Endothelial cell of umbilical vein (primary cell): ENCODE results near the gene HHIP. TPM values are rescaled to one million over a fixed set of nuclear protein-coding genes. Genes with fewer than 3 reads are reported as not detected.

Experiments used
- BruUV-seq: library from RNA; stranded (reverse); fragments of 400-500 nt; replicated peaks from 2 replicates; lab custom pipeline; 2021; lab: Mats Ljungman, UMichigan
- CTCF ChIA-PET: fragments of 300-600, 350-600 bp; sonication (Branson Sonifier 250); formaldehyde crosslinking; loops from one replicate; lab custom pipeline; 2021; ENCODE audit warnings: antibody characterized with exemption, inconsistent platforms; lab: Charles Lee
- POLR2A ChIA-PET: fragments of 300-600, 350-600 bp; sonication (Branson Sonifier 250); formaldehyde crosslinking; loops from one replicate; lab custom pipeline; 2021; ENCODE audit warnings: antibody characterized with exemption, inconsistent platforms; lab: Charles Lee
- DNase-seq: peaks from one replicate; pipeline ENCODE4 v3.0.0-alpha.2; 2011; ENCODE audit warnings: low read depth, low spot score
- FAIRE-seq: peaks from 2 replicates; lab custom pipeline; 2011; peaks lifted over from hg19 to GRCh38; lab: Jason Lieb, UNC
- H2AFZ ChIP-seq: 2 replicates; pipeline ENCODE4 v1.6.0; 2012; ENCODE audit warnings: low read depth, low read length, control low read depth, inconsistent platforms
- H3K27ac ChIP-seq: 2 replicates; pipeline ENCODE4 v1.5.1; 2011; ENCODE audit warnings: low read depth, mild to moderate bottlenecking, control low read depth, low read length, moderate library complexity; ENCODE audit not compliant: insufficient read depth
- H3K27me3 ChIP-seq, 2 experiments: 2 replicates each; pipeline versions ENCODE4 v1.6.0 to v1.6.1; 2011; ENCODE audit warnings: low read length in 2 of 2, mixed read lengths in 1 of 2; ENCODE audit not compliant: control insufficient read depth in 2 of 2, insufficient read depth in 2 of 2
- H3K36me3 ChIP-seq, 2 experiments: 2 replicates in 1 of 2; 3 replicates in 1 of 2; pipeline ENCODE4 v1.5.1; 2011; ENCODE audit warnings: low read length in 2 of 2, mild to moderate bottlenecking in 1 of 2, moderate library complexity in 1 of 2; ENCODE audit not compliant: control insufficient read depth in 2 of 2, insufficient read depth in 2 of 2; ENCODE audit errors: extremely low read depth in 1 of 2
- H3K4me1 ChIP-seq: 3 replicates; pipeline ENCODE4 v1.5.1; 2011; ENCODE audit warnings: mild to moderate bottlenecking, low read length; ENCODE audit not compliant: control insufficient read depth, insufficient read depth; ENCODE audit errors: extremely low read depth
- H3K4me2 ChIP-seq: 2 replicates; pipeline ENCODE4 v1.6.1; 2011; ENCODE audit warnings: low read length, control low read depth, mixed read lengths; ENCODE audit not compliant: insufficient read depth
- H3K4me3 ChIP-seq, 3 experiments: fragments of 200-600 bp in 1 of 3; sonication (generic), shearing (Covaris generic) in 1 of 3; replicated peaks in 1 of 3; 2 replicates each; pipeline ENCODE4 v1.5.1; 2011 to 2016; ENCODE audit warnings: control low read depth in 3 of 3, low read length in 3 of 3, mild to moderate bottlenecking in 2 of 3, inconsistent platforms in 1 of 3, low read depth in 1 of 3, moderate library complexity in 1 of 3; ENCODE audit not compliant: insufficient read depth in 1 of 3
- H3K79me2 ChIP-seq: 2 replicates; pipeline ENCODE4 v1.6.0; 2012; ENCODE audit warnings: low read length, inconsistent platforms; ENCODE audit not compliant: control insufficient read depth, insufficient read depth
- H3K9ac ChIP-seq: replicated peaks from 2 replicates; pipeline ENCODE3; 2011; ENCODE audit warnings: low read length, control low read depth; ENCODE audit not compliant: insufficient read depth; ENCODE audit errors: extremely low read depth
- H3K9me1 ChIP-seq: replicated peaks from 3 replicates; pipeline ENCODE4 v1.6.0; 2011; ENCODE audit warnings: mild to moderate bottlenecking, low read length; ENCODE audit not compliant: control insufficient read depth, insufficient read depth; ENCODE audit errors: extremely low read depth
- H3K9me3 ChIP-seq: replicated peaks from 2 replicates; pipeline ENCODE4 v1.5.1; 2012; ENCODE audit warnings: low read length, inconsistent platforms; ENCODE audit not compliant: control insufficient read depth, insufficient read depth
- H4K20me1 ChIP-seq: replicated peaks from 2 replicates; pipeline ENCODE3; 2011; ENCODE audit warnings: mild to moderate bottlenecking, low read length; ENCODE audit not compliant: control insufficient read depth, insufficient read depth; ENCODE audit errors: extremely low read depth
- EZH2 ChIP-seq: IDR thresholded peaks from 2 replicates; pipeline ENCODE4 v1.6.1; 2012; ENCODE audit warnings: borderline replicate concordance, low read depth, mild to moderate bottlenecking, moderate library complexity, low read length, inconsistent platforms; ENCODE audit not compliant: severe bottlenecking
- FOS ChIP-seq: IDR thresholded peaks from 2 replicates; pipeline ENCODE4 v1.6.1; 2011; ENCODE audit warnings: mild to moderate bottlenecking, low read length, moderate library complexity, borderline replicate concordance; ENCODE audit not compliant: insufficient read depth
- GATA2 ChIP-seq: IDR thresholded peaks from 2 replicates; pipeline ENCODE4 v1.7.0; 2011; ENCODE audit warnings: low read depth, mild to moderate bottlenecking, moderate library complexity, mixed read lengths, low read length; ENCODE audit not compliant: insufficient read length, insufficient read depth
- JUN ChIP-seq: IDR thresholded peaks from 2 replicates; pipeline ENCODE4 v1.6.1; 2011; ENCODE audit warnings: borderline replicate concordance, low read depth; ENCODE audit not compliant: insufficient read length, insufficient read depth
- MYC ChIP-seq: IDR thresholded peaks from one replicate; pipeline ENCODE4 v1.6.1; 2011; ENCODE audit warnings: mild to moderate bottlenecking, low read depth, low read length
- POLR2A ChIP-seq: IDR thresholded peaks from 2 replicates; pipeline ENCODE4 v1.6.1; 2012; ENCODE audit warnings: low read depth, mild to moderate bottlenecking, control low read depth, low read length
- POLR2AphosphoS5 ChIP-seq: IDR thresholded peaks from 2 replicates; pipeline ENCODE4 v1.6.1; 2012; ENCODE audit warnings: low read depth, mild to moderate bottlenecking, control low read depth, low read length, moderate library complexity; ENCODE audit not compliant: insufficient read depth
- dilution Hi-C: fragments of 300-500 bp; cut with MboI; formaldehyde crosslinking; loops from one replicate; pipeline ENCODE4 v1.15.0; 2019; ENCODE audit warnings: low sequenced_read_pairs; ENCODE audit not compliant: extremely low pct_ligation_motif_present
- intact Hi-C: fragments of 100-400 bp; cut with micrococcal nuclease; formaldehyde crosslinking; loops from one replicate; pipeline ENCODE4 v1.10.0; 2022
- polyA plus RNA-seq, 4 experiments: library from polyadenylated mRNA; depleted of rRNA in 3 of 4; stranded (reverse) in 3 of 4; unstranded in 1 of 4; fragments of >200 nt; gene quantifications; 2 replicates each; pipeline versions ENCODE4 v1.2.1 to v1.2.3, GENCODE V29; 2011 to 2012; ENCODE audit warnings: missing spikeins in 1 of 4
- total RNA-seq: library from RNA; stranded (reverse); gene quantifications from 2 replicates; pipeline ENCODE4 v1.2.3, GENCODE V29; 2021
- TF ChIP-seq, protein P1 (sequence below): IDR thresholded peaks from 2 replicates; pipeline ENCODE4 v1.6.1; 2011; ENCODE audit not compliant: insufficient read depth, insufficient read length
- TF ChIP-seq, protein P2 (sequence below), 2 donors: IDR thresholded peaks; 1 replicate in 1 of 2; 2 replicates in 1 of 2; pipeline ENCODE4 v1.5.1; 2011; ENCODE audit warnings: low read length in 2 of 2, mild to moderate bottlenecking in 2 of 2, moderate library complexity in 2 of 2, control low read depth in 1 of 2, inconsistent platforms in 1 of 2, low read depth in 1 of 2; ENCODE audit not compliant: insufficient read depth in 1 of 2; ENCODE audit errors: extremely low read depth in 1 of 2

HHIP gene
- total and polyA plus RNA-seq, 2 donors (not counting 3 experiments of a cell fraction or from before 2014, with no cell fraction given) = 239 to 971 TPM

DNA sequence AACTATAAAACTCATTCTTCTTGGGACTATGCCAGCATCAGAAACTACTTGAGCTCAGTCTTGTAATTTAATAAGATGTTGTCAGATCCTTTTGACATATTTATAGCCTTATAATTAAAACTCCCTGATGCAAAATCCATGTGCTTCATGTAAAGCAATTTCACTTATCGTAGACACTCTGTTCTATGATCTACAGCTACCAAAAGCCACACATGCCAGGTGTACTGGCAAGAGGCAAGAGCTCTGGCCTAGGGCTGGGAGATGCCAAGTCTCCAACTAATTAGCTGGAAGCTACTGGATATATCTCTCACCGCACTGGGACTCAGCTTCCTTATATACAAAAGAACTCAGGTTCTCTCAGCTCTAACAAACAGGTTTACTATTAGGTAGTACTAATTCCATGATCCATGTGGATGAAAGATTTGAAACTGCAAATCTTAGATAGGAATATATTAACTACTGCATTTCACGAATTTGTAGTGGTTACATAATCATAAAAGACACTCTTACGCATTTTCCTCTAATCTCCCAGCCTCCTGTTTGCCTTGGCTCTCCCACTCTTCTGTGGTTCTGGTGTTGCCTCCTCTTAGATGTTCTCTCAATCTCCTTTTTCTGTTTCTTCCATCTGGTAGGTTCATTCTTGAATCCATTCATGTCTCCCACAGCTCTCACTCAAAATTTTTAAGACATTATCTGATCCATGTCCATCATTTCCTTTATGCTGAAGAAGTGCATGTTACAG is 103.0 kb downstream of the HHIP start:
- dilution Hi-C loops (no loop called here), intact Hi-C loops (no loop called here)
- H3K79me2 ChIP-seq = no peaks in the 10 kb centered on the region
- H3K9me3 ChIP-seq = no peaks in the 10 kb centered on the region
- no peaks in the 10 kb centered on the region for H3K27me3 ChIP-seq
- H3K27ac ChIP-seq = no peak overlapping the region
- TF ChIP-seq GATA2 (no peak), FOS (no peak), POLR2AphosphoS5 (peak; percentile 75), EZH2 (no peak), POLR2A (peak; percentile 67), JUN (no peak), MYC (no peak)
- TF ChIP-seq, protein P1, sequence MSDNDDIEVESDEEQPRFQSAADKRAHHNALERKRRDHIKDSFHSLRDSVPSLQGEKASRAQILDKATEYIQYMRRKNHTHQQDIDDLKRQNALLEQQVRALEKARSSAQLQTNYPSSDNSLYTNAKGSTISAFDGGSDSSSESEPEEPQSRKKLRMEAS = no peak
- TF ChIP-seq, protein P2, sequence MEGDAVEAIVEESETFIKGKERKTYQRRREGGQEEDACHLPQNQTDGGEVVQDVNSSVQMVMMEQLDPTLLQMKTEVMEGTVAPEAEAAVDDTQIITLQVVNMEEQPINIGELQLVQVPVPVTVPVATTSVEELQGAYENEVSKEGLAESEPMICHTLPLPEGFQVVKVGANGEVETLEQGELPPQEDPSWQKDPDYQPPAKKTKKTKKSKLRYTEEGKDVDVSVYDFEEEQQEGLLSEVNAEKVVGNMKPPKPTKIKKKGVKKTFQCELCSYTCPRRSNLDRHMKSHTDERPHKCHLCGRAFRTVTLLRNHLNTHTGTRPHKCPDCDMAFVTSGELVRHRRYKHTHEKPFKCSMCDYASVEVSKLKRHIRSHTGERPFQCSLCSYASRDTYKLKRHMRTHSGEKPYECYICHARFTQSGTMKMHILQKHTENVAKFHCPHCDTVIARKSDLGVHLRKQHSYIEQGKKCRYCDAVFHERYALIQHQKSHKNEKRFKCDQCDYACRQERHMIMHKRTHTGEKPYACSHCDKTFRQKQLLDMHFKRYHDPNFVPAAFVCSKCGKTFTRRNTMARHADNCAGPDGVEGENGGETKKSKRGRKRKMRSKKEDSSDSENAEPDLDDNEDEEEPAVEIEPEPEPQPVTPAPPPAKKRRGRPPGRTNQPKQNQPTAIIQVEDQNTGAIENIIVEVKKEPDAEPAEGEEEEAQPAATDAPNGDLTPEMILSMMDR (IDR thresholded peaks at IDR 0.05; ENCODE audit: extremely low read depth in 1 of 2, insufficient read depth in 1 of 2, low read depth in 1 of 2, low read length in 2 of 2) = no peak
- no peaks in the 10 kb centered on the region for H3K4me1 ChIP-seq
- H3K4me3 ChIP-seq = no peak overlapping the region
- BruUV-seq = no TSS peak
- H3K36me3 ChIP-seq = peaks cover 6 to 10% of the 10 kb centered on the region in 2 experiments
- DNase-seq = no peak
- ChIA-PET POLR2A (no interaction called here), CTCF (interaction anchor here (1.1 kb wide), 1 partner anchor 349 kb away, joined by 3 read pairs; the partner anchor contains the start of genes ABCE1 and ANAPC10)
- no peak for FAIRE-seq
- no peak overlapping the region for H3K9ac ChIP-seq
- H3K9me1 ChIP-seq = no peaks in the 10 kb centered on the region
- H3K4me2 ChIP-seq = no peak overlapping the region
- H4K20me1 ChIP-seq = no peaks in the 10 kb centered on the region
- no peak overlapping the region for H2AFZ ChIP-seq
